Spleen (tissue), 11 donors: ENCODE results near the gene OSGIN1. TPM values are rescaled to one million over a fixed set of nuclear protein-coding genes. Genes with fewer than 3 reads are reported as not detected.

Experiments used
- DNase-seq: peaks from one replicate; pipeline ENCODE4 v3.0.0-alpha.2; 2020
- H3K27ac ChIP-seq, 8 donors: fragments of 200-600 bp; sonication (generic) in 7 of 8; 1 replicate in 4 of 8; 2 replicates in 4 of 8; pipeline versions ENCODE4 v1.5.0 to v1.8.0; 2016 to 2021; ENCODE audit warnings: inconsistent platforms in 4 of 8, mild to moderate bottlenecking in 4 of 8, moderate library complexity in 1 of 8
- H3K27me3 ChIP-seq, 7 donors: fragments of 200-600 bp; sonication (generic) in 6 of 7; replicated peaks in 1 of 7; 1 replicate in 4 of 7; 2 replicates in 3 of 7; pipeline versions ENCODE4 v1.5.0 to v1.8.0; 2016 to 2021; ENCODE audit warnings: inconsistent platforms in 3 of 7, mild to moderate bottlenecking in 1 of 7
- H3K36me3 ChIP-seq, 6 donors: fragments of 200-600 bp; sonication (generic) in 5 of 6; 1 replicate in 4 of 6; 2 replicates in 2 of 6; pipeline versions ENCODE4 v1.5.0 to v1.8.0; 2016 to 2021; ENCODE audit warnings: inconsistent platforms in 2 of 6
- H3K4me1 ChIP-seq, 6 donors: fragments of 200-600 bp; sonication (generic) in 5 of 6; 1 replicate in 3 of 6; 2 replicates in 3 of 6; pipeline versions ENCODE4 v1.5.0 to v1.8.0; 2016 to 2021; ENCODE audit warnings: inconsistent platforms in 3 of 6
- H3K4me3 ChIP-seq, 8 donors: fragments of 200-600 bp; sonication (generic) in 7 of 8; 1 replicate in 4 of 8; 2 replicates in 4 of 8; pipeline versions ENCODE4 v1.5.0 to v1.8.0; 2016 to 2021; ENCODE audit warnings: inconsistent platforms in 4 of 8, mild to moderate bottlenecking in 4 of 8, moderate library complexity in 2 of 8
- H3K9me3 ChIP-seq, 8 donors: fragments of 200-600 bp; sonication (generic) in 7 of 8; 1 replicate in 4 of 8; 2 replicates in 4 of 8; pipeline versions ENCODE4 v1.5.0 to v1.8.0; 2016 to 2021; ENCODE audit warnings: inconsistent platforms in 4 of 8
- CTCF ChIP-seq, 11 experiments: fragments of 200-600 bp in 7 of 11; fragments of 450-650 bp in 4 of 11; sonication (generic) in 4 of 11; IDR thresholded peaks in 8 of 11; conservative IDR thresholded peaks in 3 of 11; 1 replicate in 7 of 11; 2 replicates in 4 of 11; pipeline versions ENCODE4 v1.4.0 to v1.8.0; 2016 to 2021; ENCODE audit warnings: antibody characterized with exemption in 11 of 11, inconsistent platforms in 4 of 11, mild to moderate bottlenecking in 1 of 11
- POLR2A ChIP-seq, 3 donors: fragments of 450-650 bp; IDR thresholded peaks; one replicate each; pipeline ENCODE4 v1.5.1; 2017; ENCODE audit warnings: antibody characterized with exemption in 3 of 3, mild to moderate bottlenecking in 1 of 3
- POLR2AphosphoS5 ChIP-seq, 3 donors: sonication (generic); formaldehyde crosslinking; IDR thresholded peaks; one replicate each; pipeline ENCODE4 v1.5.1; 2017; ENCODE audit warnings: antibody characterized with exemption in 3 of 3
- WGBS, 5 donors: extraction: QIAGEN DNeasy Blood & Tissue Kit in 3 of 5; methylation state at CpG; one replicate each; pipeline versions ENCODE4 v1.1.5 to v1.1.7; 2013 to 2018; 5-methylcytosine and 5-hydroxymethylcytosine counted together
- intact Hi-C: fragments of 100-400 bp; cut with DNase I; formaldehyde crosslinking; loops from one replicate; pipeline ENCODE4 v1.15.0; 2023; ENCODE audit warnings: low total_unique reads
- polyA plus RNA-seq, 3 donors: library from polyadenylated mRNA; stranded (reverse); fragments of 200-250 nt; gene quantifications; one replicate each; pipeline ENCODE4 v1.2.1, GENCODE V29; 2013
- total RNA-seq, 7 donors: library from RNA; depleted of rRNA in 3 of 7; stranded (reverse); fragments of >200 nt in 3 of 7; fragmentation: NEBNext Ultra II Directional in 4 of 7; extraction: Animal tissue kit (Norgen Biotek cat#: 25700) in 4 of 7; gene quantifications; one replicate each; pipeline versions ENCODE4 v1.1.0 to v1.2.1, GENCODE V29; 2016 to 2021
- donor health status: healthy with polysubstance abuse.
- donor health status: DM: no; HTN: no; CAD: no; lungs with moderate emphysema.
- donor health status: DM: no; HTN: no; CAD: no.
- donor health status: Bipolar disorder and iron deficiency.
- donor health status: healthy.
- donor health status: DM: no; HTN: no; CAD: no.
- donor health status: DM: yes; HTN: yes; CAD: no.

OSGIN1 gene
- total and polyA plus RNA-seq, 10 donors: 2.3 to 13.5 (median 9.0) TPM

- Histone ChIP-seq H3K27ac (no peak overlapping the region), H3K9me3 (peaks cover 0 to 18% (median 0%) of the 10 kb centered on the region in 8 donors), H3K36me3 (no peaks in the 10 kb centered on the region), H3K4me3 (no peak overlapping the region), H3K4me1 (peaks cover 0 to 4% (median 0%) of the 10 kb centered on the region in 6 donors), H3K27me3 (peaks cover 0 to 23% (median 0%) of the 10 kb centered on the region in 7 donors)
- intact Hi-C loops: no loop called here
- DNase-seq: no peak
- TF ChIP-seq CTCF (IDR thresholded peaks at IDR 0.05 in 8 of 11, conservative IDR thresholded peaks at IDR 0.05 in 3 of 11) (no peak), POLR2AphosphoS5 (IDR thresholded peaks at IDR 0.05) (no peak), POLR2A (IDR thresholded peaks at IDR 0.05) (no peak)
- WGBS, 5 donors: 83 to 91% (median 86%) methylated on average over 12 of the region's 12 CpGs
Measured at GRCh38 chr16:84015399-84015798, 62.4 kb downstream of the OSGIN1 start.

Other genes with a start within 250 kb of the OSGIN1 start
- gene HSBP1, start 145.3 kb upstream of the OSGIN1 start, total RNA-seq: 10 to 100 TPM; 11.0 to 68.5 (median 61.6) TPM
- gene HSBP1, start 145.3 kb upstream of the OSGIN1 start, polyA plus RNA-seq: 10 to 100 TPM; 27.9 to 47.0 (median 30.4) TPM
- 10 to 100 TPM in 4 of 7 donors, 1 to 10 TPM in 3; 6.1 to 14.3 (median 10.1) TPM for gene MLYCD, start 54.1 kb upstream of the OSGIN1 start, total RNA-seq
- 1 to 10 TPM; 2.0 to 2.9 (median 2.1) TPM for gene MLYCD, start 54.1 kb upstream of the OSGIN1 start, polyA plus RNA-seq
- 1 to 10 TPM in 3 of 7 donors, under 1 TPM in 1, not detected in 3; 0.95 to 3.1 (median 1.6) TPM for gene NECAB2, start 15.0 kb downstream of the OSGIN1 start, total RNA-seq
- under 1 TPM in 2 of 3 donors, not detected in 1; 0.16 to 0.20 TPM for gene NECAB2, start 15.0 kb downstream of the OSGIN1 start, polyA plus RNA-seq
- not detected for gene SLC38A8, start 89.6 kb downstream of the OSGIN1 start, total RNA-seq
- gene SLC38A8, start 89.6 kb downstream of the OSGIN1 start, polyA plus RNA-seq: under 1 TPM in 1 of 3 donors, not detected in 2; 0.37 TPM
- gene MBTPS1, start 163.7 kb downstream of the OSGIN1 start, total RNA-seq: 100 to 1,000 TPM in 3 of 7 donors, 10 to 100 TPM in 4; 76.4 to 121 (median 98.7) TPM
- 10 to 100 TPM; 34.5 to 44.2 (median 39.9) TPM for gene MBTPS1, start 163.7 kb downstream of the OSGIN1 start, polyA plus RNA-seq
- 10 to 100 TPM; 18.3 to 29.0 (median 23.4) TPM for gene HSDL1, start 191.9 kb downstream of the OSGIN1 start, total RNA-seq
- gene HSDL1, start 191.9 kb downstream of the OSGIN1 start, polyA plus RNA-seq: 10 to 100 TPM; 10.1 to 15.7 (median 14.0) TPM
- gene DNAAF1, start 192.1 kb downstream of the OSGIN1 start, total RNA-seq: 1 to 10 TPM in 2 of 7 donors, under 1 TPM in 4, not detected in 1; 0.20 to 2.0 (median 0.79) TPM
- gene DNAAF1, start 192.1 kb downstream of the OSGIN1 start, polyA plus RNA-seq: 1 to 10 TPM; 1.3 to 4.3 (median 2.0) TPM
- 100 to 1,000 TPM in 2 of 7 donors, 10 to 100 TPM in 5; 60.3 to 133 (median 76.6) TPM for gene TAF1C, start 233.8 kb downstream of the OSGIN1 start, total RNA-seq
- gene TAF1C, start 233.8 kb downstream of the OSGIN1 start, polyA plus RNA-seq: 100 to 1,000 TPM in 1 of 3 donors, 10 to 100 TPM in 2; 31.4 to 125 (median 70.6) TPM
- 10 to 100 TPM in 1 of 7 donors, 1 to 10 TPM in 6; 2.8 to 24.1 (median 6.4) TPM for gene ADAD2, start 237.9 kb downstream of the OSGIN1 start, total RNA-seq
- 10 to 100 TPM in 2 of 3 donors, 1 to 10 TPM in 1; 2.5 to 86.5 (median 25.9) TPM for gene ADAD2, start 237.9 kb downstream of the OSGIN1 start, polyA plus RNA-seq